Fibroblast of skin of left quadriceps (primary cell): ENCODE measurements around the gene NTSR2.

Experiments
- DNase-seq, 2 experiments: peaks; one replicate each; pipeline ENCODE4 v3.0.0-alpha.2; 2013; ENCODE audit warnings: low read depth in 2 of 2

The NTSR2 gene

DNA sequence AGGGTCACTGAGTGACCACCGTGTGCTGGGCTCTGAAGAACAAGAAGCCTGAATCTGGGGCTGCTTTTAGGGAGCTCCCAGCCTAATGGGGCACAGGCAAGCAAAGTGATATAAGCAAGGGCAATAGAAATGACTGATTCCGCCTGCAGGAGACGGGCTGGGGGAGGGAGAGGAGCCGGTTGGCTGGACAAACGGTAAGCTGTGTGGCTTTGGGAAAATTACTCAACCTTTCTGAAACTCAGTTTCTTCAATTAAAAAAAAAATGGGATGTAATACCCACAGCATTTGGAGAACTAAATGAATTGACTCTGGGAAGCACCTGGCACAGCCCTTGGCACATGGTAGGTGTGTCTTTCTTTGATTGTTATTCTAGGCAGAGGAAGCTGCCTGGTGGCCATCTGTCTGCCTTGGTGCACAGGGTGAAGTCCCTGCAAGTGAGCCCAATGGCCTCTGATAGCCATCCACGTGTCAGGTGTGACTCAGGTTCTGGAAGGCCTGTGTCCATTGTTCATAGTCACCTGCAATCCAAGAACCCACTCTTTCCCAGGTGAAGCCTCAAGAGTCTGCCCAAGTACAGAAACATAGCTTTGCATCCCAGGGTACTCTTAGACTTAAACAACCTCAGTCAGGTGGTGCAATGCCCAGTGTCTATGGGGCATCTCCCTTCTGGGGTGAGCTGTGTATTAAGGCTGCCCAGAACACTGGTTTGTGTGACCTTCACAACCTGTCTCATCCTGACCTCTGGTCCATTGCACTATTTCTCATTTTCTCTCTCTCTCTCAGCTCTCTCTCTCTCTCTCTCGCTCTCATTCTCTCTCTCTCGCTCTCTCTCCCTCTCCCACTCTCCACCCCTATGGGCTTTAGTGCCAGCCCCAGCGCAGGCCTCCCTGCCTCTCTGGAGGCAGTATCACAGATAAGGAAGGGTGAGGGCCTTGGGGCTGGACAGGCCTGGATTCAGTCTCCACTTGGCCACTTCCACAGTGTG is 30.0 kb upstream of the NTSR2 start:
- no peak for DNase-seq

DNA sequence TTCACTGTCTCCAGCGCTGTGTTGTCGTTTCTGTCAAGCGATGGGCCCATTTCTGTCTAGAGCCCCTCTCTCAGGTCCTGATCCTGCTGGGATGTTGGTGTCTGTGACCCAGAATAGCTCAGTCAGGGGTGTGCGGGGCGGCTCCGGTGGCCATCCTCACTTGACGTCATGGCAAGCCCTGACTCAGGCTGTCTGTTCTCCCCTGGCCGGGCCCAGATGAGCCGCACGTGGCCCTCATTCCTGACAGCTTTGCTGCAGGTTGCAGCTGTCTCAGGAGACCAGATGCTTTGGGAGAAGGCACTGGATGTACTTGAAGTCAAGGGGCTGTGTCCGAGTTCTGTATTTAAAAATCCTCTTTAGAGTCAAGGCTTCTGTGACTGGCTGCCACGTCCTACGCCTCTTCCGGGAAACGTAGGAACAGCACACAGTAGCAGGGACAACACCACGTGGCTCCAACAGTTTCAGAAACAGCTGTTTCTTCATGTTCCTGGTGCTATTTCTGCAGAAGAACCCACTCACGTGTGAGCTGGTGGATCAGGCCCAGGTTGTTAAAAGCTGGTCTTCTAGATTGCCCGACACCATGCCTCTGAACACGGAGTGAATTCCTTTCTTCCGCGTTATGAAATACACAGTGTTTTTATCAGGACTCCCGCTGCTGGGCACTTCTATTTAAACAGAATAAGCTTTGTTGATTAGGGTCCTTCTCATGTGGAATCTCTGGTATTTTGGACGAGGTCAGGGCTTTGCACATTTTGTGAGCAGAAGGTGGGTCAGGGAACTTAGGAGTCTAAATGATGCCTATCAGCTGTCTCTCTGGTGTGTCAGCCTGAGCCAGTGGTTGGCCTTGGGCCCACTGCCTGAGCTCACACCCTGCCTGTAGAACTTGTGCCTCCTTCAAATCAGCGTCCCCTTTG is 28.3 kb upstream of the NTSR2 start:
- DNase-seq = peak in 1 of 2 experiments; percentile 22

DNA sequence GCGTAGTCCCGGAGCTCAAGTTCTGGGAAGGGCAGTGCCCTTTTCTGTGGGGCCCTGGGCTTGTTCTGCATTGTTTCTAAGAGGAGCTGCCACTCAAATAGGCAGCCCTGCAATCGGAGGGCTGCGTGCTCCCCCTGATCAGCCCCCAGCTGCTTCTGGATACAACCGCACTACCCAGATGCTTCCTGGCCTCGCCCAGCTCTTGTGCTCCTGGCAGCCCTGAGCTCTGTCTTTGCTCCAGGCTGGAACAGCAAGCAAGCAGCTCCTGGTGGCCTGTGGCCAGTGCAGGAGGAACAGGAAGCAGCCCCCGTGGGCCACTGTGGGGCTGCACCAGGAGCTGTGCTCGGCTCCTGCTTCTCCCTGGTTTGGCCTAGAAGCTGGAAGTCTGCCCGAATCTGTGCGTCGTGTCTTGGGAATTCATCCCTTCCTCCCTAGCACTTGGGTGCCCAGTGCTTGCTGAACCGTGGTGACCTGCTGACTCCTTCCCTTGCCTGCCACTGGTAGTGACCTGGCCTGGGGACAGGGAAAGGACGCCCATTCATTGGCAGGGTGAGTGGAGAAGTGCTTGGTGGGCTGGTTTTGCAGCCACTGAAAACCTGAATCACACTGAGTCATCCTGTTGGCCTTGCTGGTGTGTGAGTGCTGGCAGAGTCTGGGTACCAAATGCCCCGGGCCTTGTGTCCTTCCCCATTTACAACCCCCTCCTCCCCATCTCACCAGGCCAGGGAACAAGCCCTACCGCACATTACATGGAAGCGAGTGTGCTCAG is 27.3 kb upstream of the NTSR2 start:
- DNase-seq = peak in 1 of 2 experiments; percentile 31

DNA sequence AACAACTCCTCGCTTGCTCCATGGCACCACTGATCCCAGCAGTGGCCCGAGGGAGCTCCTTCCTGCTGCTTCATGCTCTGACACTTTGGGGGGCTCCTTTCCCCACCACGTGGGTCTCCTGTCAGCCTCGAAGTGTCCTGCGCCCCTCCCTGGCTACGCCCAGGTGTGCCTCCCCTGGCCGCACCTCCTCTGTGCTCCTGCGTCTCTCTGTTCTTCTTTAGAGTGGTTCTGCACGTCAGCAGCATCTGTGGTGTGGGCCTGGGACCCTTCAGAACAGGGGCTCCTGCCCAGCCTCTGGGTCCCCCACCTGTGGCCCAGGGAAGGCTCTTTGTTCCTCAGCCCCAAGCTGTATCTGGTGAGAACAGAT is 26.7 kb upstream of the NTSR2 start:
- no peak for DNase-seq

DNA sequence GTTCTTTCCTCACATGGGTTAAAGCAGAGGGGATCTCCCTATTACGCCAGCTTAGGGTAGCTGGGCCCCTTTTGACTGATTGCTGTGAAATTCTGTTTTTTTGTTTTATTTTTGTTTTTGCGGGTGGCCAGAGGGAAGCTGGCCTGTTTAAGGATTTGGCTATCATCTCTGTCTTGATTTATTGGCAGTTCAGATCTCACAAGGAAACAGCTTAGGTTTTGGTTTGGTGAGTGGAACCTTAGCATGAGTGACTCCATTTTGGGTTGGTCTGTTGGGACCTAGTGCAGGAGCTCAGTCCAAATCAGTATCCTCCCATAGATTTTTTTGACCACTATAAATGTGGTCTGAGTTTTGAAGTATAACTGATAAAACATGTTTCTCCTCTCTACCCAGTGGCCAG is 25.6 kb upstream of the NTSR2 start:
- DNase-seq = no peak

DNA sequence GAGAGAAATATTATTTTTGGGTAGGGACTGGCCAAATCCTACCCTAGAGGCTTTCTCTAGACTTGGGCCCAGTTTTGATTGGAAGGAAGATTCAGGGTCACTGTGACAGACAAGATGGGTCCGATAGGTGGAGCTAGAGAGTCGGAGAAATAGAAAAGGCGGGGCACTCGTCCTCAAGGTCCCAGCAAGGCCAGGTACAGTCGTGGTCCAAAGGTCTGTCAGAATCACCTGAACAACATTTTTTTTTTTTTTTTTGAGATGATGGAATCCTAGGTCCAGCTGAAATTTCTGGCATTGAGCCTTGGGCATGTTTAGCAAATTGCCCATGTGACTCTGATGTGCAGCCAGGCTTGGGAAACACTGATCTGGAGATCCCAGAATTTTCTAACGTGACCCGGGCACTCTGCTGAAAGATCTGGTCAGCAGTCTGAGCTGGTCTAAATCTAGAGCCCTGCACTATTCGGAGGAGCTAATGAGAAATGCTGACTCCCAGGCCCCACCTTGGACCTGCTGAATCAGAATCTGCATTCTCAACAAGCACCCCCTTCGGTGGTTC is 23.0 kb upstream of the NTSR2 start:
- DNase-seq = no peak

DNA sequence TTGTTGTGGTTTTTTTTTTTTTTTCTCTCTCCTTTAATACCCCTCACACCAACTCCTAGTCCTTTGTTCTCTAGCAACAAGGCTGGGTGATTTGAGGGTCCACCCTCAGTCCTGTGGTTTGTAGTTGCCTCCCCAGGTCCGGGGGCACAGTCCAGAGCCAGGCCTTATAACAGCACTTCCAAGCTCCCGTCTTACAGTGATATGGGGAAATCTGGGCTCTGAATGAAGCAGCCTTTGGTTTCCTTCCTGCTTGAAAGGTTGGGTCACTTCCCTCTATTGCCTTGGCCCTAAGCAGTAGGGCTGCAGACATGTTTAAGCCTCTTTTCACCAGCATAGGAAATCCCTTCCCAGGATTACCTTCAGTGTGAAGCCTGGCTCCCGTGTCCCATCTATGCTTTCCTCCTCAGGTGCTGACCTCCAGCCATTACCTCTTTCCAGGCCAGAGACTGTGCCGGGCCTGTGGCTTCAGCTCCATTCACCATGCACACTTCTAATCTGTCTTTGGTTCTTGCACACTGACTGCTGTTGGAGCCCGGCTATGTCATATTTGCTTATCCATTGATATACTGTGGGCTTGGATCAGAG is 21.2 kb upstream of the NTSR2 start:
- no peak for DNase-seq

DNA sequence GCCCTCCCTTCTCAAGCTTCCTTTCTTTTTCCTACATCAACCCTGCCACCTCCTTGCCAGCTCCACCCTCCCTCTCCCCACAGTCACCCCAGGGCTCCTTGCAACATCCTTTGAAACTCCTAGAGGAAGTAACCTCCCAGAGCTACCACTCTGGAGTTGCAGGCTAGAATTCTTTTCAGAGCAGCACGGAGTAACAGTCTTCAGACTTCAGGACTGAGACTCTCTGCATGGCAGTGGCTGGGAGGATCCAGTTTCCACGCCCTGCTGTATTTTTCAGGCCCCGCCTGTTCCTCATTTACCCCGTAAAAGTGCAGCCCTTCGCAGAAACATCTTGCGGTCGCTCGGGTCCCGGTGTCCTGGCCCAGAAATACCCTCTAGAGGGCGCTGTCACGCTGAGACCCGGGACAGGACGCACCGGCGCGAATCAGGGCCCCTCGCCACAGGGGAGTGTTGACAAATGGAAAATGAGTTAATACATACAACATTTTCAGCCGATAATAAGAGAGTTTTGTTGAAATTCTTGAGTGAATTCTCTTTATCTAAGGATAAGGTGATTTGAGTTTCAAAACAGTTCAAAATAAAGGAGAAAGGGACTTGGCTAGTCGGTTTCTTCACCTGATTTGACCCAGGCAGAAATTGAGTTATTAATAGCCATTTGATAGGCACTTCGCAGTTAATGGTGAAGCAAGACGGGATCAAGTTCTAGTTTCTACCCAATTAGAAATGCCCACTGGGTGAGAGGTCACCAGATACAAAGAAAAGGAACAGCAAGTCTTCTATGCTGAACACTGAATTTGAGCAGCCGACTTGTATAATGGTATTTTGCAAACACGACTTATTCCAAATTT is 18.5 kb upstream of the NTSR2 start:
- DNase-seq = peak; percentile 59 to 62

DNA sequence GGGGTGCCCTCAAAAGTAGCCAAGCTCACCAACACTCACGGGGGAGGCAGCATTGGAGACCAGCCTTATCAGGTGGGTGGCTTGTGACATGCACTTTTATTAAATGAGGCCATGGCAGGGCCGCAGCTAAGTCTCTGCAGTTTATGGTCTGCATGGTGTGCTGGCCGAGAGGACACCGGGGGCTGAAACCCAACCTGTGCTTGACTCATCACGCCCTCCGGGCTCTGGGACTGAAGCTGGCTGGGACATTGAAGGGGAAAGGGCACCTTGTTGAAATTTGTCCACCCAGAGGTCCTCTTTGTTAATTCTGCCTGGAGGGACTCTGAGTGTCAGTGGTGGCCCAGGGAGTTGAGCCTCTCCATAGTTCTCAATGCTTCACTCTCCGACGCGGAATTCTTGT is 17.7 kb upstream of the NTSR2 start:
- no peak for DNase-seq

DNA sequence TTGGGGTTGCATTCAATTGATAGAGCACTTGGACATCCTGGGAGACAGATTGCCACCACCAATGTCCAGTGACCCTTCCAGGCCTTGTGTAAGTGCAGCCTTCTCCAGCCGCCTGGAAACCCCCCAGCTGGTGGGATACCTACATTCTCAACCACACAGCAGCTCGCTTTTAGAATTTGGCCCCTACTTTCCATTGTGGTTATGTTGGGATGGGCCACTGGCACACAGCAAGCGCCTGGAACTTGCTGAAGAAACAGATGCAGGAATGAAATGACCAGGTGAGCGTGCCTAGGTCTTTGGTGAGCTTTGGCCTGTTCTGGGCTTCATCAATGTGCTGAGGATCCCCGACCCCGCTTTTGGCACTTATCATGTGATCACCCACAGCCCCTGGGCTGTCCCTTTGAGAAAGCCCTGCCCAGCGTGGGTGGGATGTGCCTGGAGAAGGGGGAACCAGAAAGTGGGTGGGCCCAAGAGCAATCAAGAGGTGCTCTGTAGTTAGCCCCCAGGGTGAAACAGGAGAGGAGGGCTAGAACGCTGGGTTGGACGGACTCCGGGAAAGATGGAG is 16.0 kb upstream of the NTSR2 start:
- no peak for DNase-seq

DNA sequence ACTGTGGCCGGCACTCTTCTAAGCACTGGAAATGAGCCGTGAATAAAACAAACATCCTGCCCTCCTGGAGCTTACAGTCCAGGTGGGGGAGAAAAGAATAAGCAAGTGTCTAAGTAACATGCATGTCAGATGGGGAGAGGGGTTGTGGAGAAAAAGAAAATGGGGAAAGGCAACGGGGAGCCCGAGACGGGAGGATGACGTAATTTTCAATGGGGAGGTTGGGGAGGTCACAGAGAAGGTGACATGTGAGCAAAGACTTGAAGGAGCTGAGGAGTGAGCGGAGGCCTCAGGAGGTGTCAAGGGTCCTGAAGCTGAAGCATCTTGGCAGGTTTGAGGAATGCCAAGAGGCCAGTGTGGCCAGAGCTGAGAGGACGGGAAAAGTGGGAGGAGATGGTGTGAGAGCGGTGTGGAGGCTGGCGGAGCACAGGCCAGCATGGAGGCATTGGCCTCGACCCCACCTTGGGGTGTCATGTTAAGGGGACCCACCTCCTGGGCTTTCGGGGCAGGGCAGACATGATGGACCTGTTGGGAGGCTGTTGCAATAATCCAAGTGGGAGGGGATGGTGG is 15.0 kb upstream of the NTSR2 start:
- DNase-seq = no peak

DNA sequence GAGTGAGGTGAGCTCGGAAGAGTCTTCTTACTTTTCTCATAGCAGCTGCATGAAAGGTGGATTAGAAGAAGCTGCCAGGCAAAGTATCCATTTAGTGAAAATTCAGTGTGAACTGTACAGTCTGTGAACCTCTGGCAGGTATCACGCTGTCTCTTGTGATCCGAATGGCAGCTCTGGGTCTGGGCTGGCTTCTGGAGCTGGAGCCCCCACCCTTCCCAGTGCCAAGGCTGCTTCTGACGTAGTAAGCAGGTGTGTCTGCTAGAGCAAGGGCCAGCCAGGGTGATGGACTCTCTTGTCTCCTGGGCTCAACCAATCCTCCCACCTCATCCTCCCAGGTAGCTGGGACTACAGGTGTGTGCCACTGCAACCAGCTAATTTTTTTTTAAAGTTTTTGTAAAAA is 14.0 kb upstream of the NTSR2 start:
- no peak for DNase-seq

DNA sequence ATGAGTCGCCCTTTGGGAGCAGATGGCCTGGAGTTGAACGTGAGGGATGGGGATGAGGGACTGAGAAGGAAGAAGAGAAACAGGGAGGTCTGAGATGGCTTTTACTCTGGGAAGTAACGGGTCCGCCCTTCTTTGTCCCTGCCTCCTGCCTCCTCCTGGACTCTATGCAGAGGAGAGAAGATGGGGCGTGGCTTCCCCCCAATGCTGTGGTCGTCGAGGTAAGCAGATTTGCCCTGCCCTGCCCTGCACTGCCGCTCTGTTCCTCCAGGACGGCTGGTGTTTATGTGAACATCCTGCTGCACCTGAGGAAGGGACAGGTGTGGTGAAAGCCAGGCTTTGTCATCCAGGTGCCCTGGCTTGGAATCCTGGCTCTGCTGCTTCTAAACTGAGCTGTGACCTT is 13.5 kb upstream of the NTSR2 start:
- no peak for DNase-seq

DNA sequence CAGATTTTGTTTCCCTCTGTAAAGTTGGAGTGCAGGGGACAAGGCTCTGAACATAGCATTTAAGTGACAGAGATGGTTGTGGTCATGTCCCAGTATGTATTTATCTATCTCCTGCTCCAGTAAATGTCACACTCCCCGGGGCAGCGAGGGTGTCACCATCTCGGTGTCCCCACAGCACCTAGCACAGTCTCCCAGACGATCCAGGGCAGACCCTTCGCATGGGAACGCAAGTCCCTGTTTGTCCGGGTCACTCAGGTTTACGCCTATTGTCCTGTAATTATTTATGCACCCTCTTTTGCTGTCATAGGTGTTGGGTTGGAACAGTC is 12.6 kb upstream of the NTSR2 start:
- no peak for DNase-seq

DNA sequence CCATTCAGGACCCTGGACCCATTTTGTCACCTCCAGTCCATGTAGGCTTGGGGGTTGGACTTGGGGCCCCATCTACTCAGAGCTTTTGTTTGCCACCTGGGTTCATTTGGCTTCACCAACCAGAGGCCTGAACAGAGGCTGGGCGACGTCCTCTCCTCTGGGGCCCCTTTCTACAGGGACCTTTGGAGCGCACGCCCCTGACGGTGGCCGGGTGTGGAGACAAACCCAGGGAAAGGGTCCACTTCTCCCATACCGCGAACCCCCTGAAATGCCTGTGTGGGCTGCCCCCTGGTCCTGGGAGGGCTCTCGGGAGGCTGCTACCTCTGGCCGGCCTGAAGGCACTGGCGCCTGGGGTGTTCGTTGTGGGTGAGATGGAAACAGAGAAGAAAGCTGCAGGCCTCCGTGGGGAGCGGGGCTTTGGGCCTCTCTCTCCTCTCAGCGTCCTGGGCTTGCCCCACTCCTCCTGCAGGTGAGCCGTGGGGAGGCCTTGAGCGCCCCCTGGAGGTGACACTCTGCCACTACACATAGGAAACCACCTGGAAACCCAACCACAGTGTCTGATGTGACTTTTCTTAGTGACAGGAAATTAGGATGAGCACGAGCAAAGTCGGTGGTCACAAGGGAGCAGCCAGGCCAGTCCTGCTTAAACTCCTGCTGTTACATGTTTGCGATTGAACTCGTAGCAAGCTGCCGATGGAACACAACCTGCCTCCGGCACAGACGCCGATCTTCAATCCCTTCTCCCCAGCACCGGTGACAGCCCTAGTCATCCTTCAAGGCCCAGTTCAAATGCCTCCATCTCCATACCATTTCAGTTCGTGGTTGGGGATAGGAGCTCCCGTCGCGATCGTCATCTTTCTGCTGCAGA is 12.0 kb upstream of the NTSR2 start:
- no peak for DNase-seq

DNA sequence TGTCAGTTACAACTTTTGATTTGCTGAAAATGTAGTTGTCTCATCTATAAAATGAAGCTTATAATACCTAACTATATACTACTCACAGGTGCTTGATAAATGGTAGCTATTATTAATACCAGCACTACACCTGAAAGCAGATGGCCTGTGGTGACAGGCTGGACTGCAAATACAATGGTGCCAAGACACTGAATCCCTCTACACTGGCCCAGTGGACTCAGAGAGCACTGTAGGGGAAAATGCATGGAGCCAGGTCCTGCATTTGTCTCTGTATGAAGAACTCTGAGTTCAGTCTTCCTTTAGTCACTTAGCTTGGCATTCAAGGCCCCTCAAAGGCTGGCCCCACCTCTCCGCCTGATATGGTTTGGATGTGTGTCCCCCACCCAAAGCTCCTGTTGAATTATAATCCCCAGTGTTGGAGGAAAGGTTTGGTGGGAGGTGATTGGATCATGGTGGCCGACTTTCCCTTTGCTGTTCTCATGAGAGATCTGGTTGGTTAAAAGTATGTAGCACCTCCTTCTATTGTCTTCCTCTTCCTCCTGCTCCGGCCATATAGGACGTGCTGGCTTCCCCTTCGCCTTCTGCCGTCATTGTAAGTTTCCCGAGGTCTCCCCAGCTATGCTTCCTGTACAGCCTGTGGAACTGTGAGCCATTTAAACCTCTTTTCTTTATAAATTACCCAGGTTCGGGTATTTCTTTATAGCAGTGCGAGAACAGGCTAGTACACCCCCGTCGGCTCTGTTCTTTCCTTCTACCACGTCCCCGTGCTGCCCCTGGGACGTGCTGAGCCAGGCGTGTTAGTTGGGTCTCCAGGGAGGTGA is 11.1 kb upstream of the NTSR2 start:
- DNase-seq = no peak

DNA sequence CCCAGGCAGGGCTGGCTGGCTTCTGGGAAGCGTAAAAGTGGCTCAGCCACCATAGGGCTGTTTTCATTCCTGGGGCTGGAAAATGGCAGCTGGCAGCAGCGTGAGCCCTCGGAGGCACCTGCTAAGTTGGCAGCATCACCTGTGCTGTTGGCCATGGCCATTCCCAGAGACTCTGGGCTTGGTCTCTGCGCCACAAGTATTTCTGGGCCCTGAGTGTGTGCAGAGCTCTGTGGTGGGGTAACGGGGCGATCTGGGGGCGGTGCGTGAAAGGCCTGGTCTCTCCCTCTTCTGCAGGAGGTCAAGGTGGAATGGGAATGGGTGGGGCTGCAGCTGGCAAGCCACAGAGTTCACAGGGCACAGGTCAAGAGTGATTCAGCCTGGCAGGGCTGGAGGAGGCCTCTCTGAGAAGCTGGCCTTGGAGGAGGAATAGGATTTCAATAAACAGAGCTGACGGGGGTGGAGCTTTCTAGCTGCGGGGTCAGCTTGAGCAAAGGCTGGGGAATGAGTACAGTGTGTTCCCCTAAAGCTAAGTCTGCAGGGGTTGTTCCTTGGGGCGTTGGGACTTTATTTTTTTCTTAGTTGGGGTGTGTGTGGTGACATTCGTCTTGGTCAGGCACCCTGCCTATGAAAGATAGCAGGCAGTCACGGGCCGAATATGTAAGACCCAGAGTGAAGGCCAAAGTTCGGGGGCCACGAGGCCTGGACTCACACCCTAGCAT is 10.3 kb upstream of the NTSR2 start:
- DNase-seq = no peak
